Osteocyte (in vitro differentiated cells): Measurements from ENCODE around the gene SLC8A1. TPM values are rescaled to one million over a fixed set of nuclear protein-coding genes. Genes with fewer than 3 reads are reported as not detected.

ENCODE experiments used
- DNase-seq: peaks from one replicate; pipeline ENCODE4 v3.0.0; 2021; ENCODE audit warnings: mixed read lengths; ENCODE audit not compliant: unreplicated experiment; ENCODE audit errors: extremely low spot score
- H3K27ac Mint-ChIP-seq: one replicate; pipeline ENCODE4 v1.8.0; 2021; ENCODE audit warnings: mild to moderate bottlenecking, mixed read lengths; ENCODE audit not compliant: unreplicated experiment
- H3K27me3 Mint-ChIP-seq: one replicate; pipeline ENCODE4 v1.8.0; 2021; ENCODE audit warnings: mixed read lengths; ENCODE audit not compliant: unreplicated experiment
- H3K36me3 Mint-ChIP-seq: one replicate; pipeline ENCODE4 v1.8.0; 2021; ENCODE audit warnings: mixed read lengths; ENCODE audit not compliant: unreplicated experiment
- H3K4me1 Mint-ChIP-seq: one replicate; pipeline ENCODE4 v1.8.0; 2021; ENCODE audit warnings: mixed read lengths; ENCODE audit not compliant: unreplicated experiment
- H3K4me3 Mint-ChIP-seq: one replicate; pipeline ENCODE4 v1.8.0; 2021; ENCODE audit warnings: mild to moderate bottlenecking, moderate library complexity, mixed read lengths; ENCODE audit not compliant: unreplicated experiment
- H3K9me3 Mint-ChIP-seq: one replicate; pipeline ENCODE4 v1.8.0; 2021; ENCODE audit warnings: mixed read lengths; ENCODE audit not compliant: unreplicated experiment
- CTCF ChIP-seq: fragments of 200-600 bp; sonication (generic); IDR thresholded peaks from 2 replicates; pipeline ENCODE4 v1.5.0; 2021; ENCODE audit warnings: antibody characterized with exemption, mild to moderate bottlenecking, moderate library complexity
- total RNA-seq: library from RNA; stranded (reverse); gene quantifications from 2 replicates; pipeline ENCODE4 v1.2.1, GENCODE V29; 2021

Gene SLC8A1
- total RNA-seq, 1 donor from 2014 or later, result 17.3 TPM

GRCh38 chr2:40302751-40303325, 149.1 kb downstream of the SLC8A1 start:
- H3K27ac Mint-ChIP-seq, result no peak overlapping the region
- TF ChIP-seq CTCF, result no peak
- H3K4me1 Mint-ChIP-seq, result peaks cover 2% of the 10 kb centered on the region
- H3K36me3 Mint-ChIP-seq, result no peaks in the 10 kb centered on the region
- H3K27me3 Mint-ChIP-seq, result no peaks in the 10 kb centered on the region
- H3K4me3 Mint-ChIP-seq, result no peak overlapping the region
- H3K9me3 Mint-ChIP-seq, result no peaks in the 10 kb centered on the region
- no peak for DNase-seq

GRCh38 chr2:40300391-40300790, 151.5 kb downstream of the SLC8A1 start:
- no peak for DNase-seq
- Mint-ChIP-seq H3K9me3 (no peaks in the 10 kb centered on the region), H3K27me3 (no peaks in the 10 kb centered on the region)

GRCh38 chr2:40299781-40300180, 152.1 kb downstream of the SLC8A1 start:
- Mint-ChIP-seq H3K4me3 (no peak overlapping the region), H3K27ac (no peak overlapping the region), H3K27me3 (no peaks in the 10 kb centered on the region), H3K36me3 (no peaks in the 10 kb centered on the region), H3K9me3 (no peaks in the 10 kb centered on the region), H3K4me1 (peaks cover 2% of the 10 kb centered on the region)
- no peak for DNase-seq
- TF ChIP-seq CTCF, result no peak

More at GRCh38 chr2:40300391-40300790, 151.5 kb downstream of the SLC8A1 start:
- Mint-ChIP-seq H3K27ac (no peak overlapping the region), H3K4me1 (peaks cover 2% of the 10 kb centered on the region), H3K4me3 (no peak overlapping the region), H3K36me3 (no peaks in the 10 kb centered on the region)
- no peak for TF ChIP-seq CTCF

- Mint-ChIP-seq H3K4me3 (no peak overlapping the region), H3K36me3 (no peaks in the 10 kb centered on the region), H3K4me1 (peaks cover 2% of the 10 kb centered on the region), H3K27ac (no peak overlapping the region), H3K9me3 (no peaks in the 10 kb centered on the region), H3K27me3 (no peaks in the 10 kb centered on the region)
- DNase-seq, result no peak
- no peak for TF ChIP-seq CTCF
Observed at GRCh38 chr2:40299173-40299572, 152.7 kb downstream of the SLC8A1 start.

GRCh38 chr2:40298026-40298425, 153.9 kb downstream of the SLC8A1 start:
- TF ChIP-seq CTCF, result no peak
- no peak overlapping the region for H3K4me3 Mint-ChIP-seq
- no peaks in the 10 kb centered on the region for H3K36me3 Mint-ChIP-seq
- no peak overlapping the region for H3K27ac Mint-ChIP-seq
- no peaks in the 10 kb centered on the region for H3K9me3 Mint-ChIP-seq
- H3K27me3 Mint-ChIP-seq, result no peaks in the 10 kb centered on the region
- no peak for DNase-seq
- peaks cover 2% of the 10 kb centered on the region for H3K4me1 Mint-ChIP-seq
